Heart right ventricle (tissue), 16 donors: ENCODE results near the gene ZNF189. TPM values are rescaled to one million over a fixed set of nuclear protein-coding genes. Genes with fewer than 3 reads are reported as not detected.

Experiments
- ATAC-seq, 8 donors: fragments of 200-7000 bp; cut with Tn5 transposase; one replicate each; pipeline ENCODE4 v1.9.1; 2020; ENCODE audit warnings: mild to moderate bottlenecking in 8 of 8, moderate library complexity in 8 of 8, moderate number of reproducible peaks in 1 of 8
- DNase-seq, 2 donors: peaks; one replicate each; pipeline ENCODE4 v3.0.0-alpha.2; 2020
- H3K27ac ChIP-seq, 10 donors: fragments of 200-600 bp; sonication (generic) in 2 of 10; one replicate each; pipeline versions ENCODE4 v1.5.0 to v1.8.0; 2020 to 2022; ENCODE audit warnings: mild to moderate bottlenecking in 3 of 10
- H3K27me3 ChIP-seq, 7 donors: fragments of 200-600 bp; one replicate each; pipeline ENCODE4 v1.8.0; 2021 to 2022; ENCODE audit warnings: mild to moderate bottlenecking in 2 of 7
- H3K36me3 ChIP-seq, 9 donors: fragments of 200-600 bp; sonication (generic) in 1 of 9; one replicate each; pipeline versions ENCODE4 v1.5.0 to v1.8.0; 2020 to 2022; ENCODE audit warnings: mild to moderate bottlenecking in 2 of 9
- H3K4me1 ChIP-seq, 9 donors: fragments of 200-600 bp; sonication (generic) in 1 of 9; one replicate each; pipeline versions ENCODE4 v1.5.0 to v1.8.0; 2020 to 2022; ENCODE audit warnings: mild to moderate bottlenecking in 4 of 9
- H3K4me3 ChIP-seq, 10 donors: fragments of 200-600 bp; sonication (generic) in 2 of 10; one replicate each; pipeline versions ENCODE4 v1.5.0 to v1.8.0; 2020 to 2022; ENCODE audit warnings: mild to moderate bottlenecking in 7 of 10, moderate library complexity in 2 of 10
- H3K9me3 ChIP-seq, 11 donors: fragments of 200-600 bp in 10 of 11; sonication (generic) in 2 of 11; one replicate each; pipeline versions ENCODE4 v1.5.0 to v1.8.0; 2013 to 2022; ENCODE audit warnings: mild to moderate bottlenecking in 2 of 11, control low read depth in 1 of 11, moderate library complexity in 1 of 11
- CTCF ChIP-seq, 9 donors: fragments of 200-600 bp; sonication (generic) in 2 of 9; IDR thresholded peaks; one replicate each; pipeline versions ENCODE4 v1.5.0 to v1.8.0; 2021 to 2022; ENCODE audit warnings: antibody characterized with exemption in 9 of 9, mild to moderate bottlenecking in 5 of 9, moderate library complexity in 1 of 9
- WGBS, 2 donors: extraction: QIAGEN DNeasy Blood & Tissue Kit; methylation state at CpG; one replicate each; pipeline ENCODE4 v1.1.7; 2013; ENCODE audit warnings: inconsistent platforms in 1 of 2; 5-methylcytosine and 5-hydroxymethylcytosine counted together
- intact Hi-C, 10 donors: fragments of 100-400 bp; cut with DNase I; formaldehyde crosslinking; loops; one replicate each; pipeline versions ENCODE4 v1.11.1 to v1.14.2; 2022
- polyA plus RNA-seq, 2 donors: library from polyadenylated mRNA; stranded (reverse); fragments of 200-250 nt; gene quantifications; one replicate each; pipeline ENCODE4 v1.2.3, GENCODE V29; 2013
- total RNA-seq, 10 donors: library from RNA; stranded (reverse); fragmentation: NEBNext Ultra II Directional in 3 of 10; extraction: Animal tissue kit (Norgen Biotek cat#: 25700) in 3 of 10; gene quantifications; one replicate each; pipeline versions ENCODE4 v1.2.1 to v1.2.4, GENCODE V29; 2021 to 2023
- donor health status: Arrhythmogenic right ventricular cardiomyopathy.
- donor health status: ischemic (EF 13 %, LVEDD 7.1; RV severe dilation, severe dysfunction).
- donor health status: healthy with polysubstance abuse.
- donor health status: DM: no; HTN: yes; CAD: no.
- donor health status: DM: no; HTN: no; CAD: no.
- donor health status: ischemic (EF 25% LVEDD 6.9; RV normal size, moderate dysfunction).
- donor health status: ischemic (EF 25% LVEDD 5.7; RV mildly dilated, moderate dysfunction).
- donor health status: healthy.
- donor health status: DM: yes; HTN: yes; CAD: no.
- donor health status: Ischemic cardiomyopathy.
- donor health status: ischemic (EF 35%, LVEDD 5.7; RV mildly dilated, moderate dysfunction).
- donor health status: nonischemic (EF 11% LVEDD 7.7; RV severe dilation, severe dysfunction).
- donor health status: DM: yes; HTN: yes; CAD: no.
- donor health status: PGD.
- donor health status: ischemic (EF 29% LVEDD 5.4; RV normal size, mild dysfunction).
- donor health status: nonischemic (EF 23%, LVEDD 6.1; RV moderate dilation, normal function).

ZNF189 gene
- total and polyA plus RNA-seq, 12 donors, result 10.9 to 28.0 (median 19.3) TPM

- Histone ChIP-seq H3K9me3 (no peaks in the 10 kb centered on the region), H3K36me3 (no peaks in the 10 kb centered on the region), H3K27me3 (peaks cover 0 to 6% (median 0%) of the 10 kb centered on the region in 7 donors), H3K4me3 (no peak overlapping the region), H3K4me1 (no peaks in the 10 kb centered on the region), H3K27ac (no peak overlapping the region)
- ATAC-seq, result no peak
- intact Hi-C loops, result no loop called here
- TF ChIP-seq CTCF (IDR thresholded peaks at IDR 0.05), result no peak
- no peak for DNase-seq
- WGBS, 2 donors, result 89% methylated on average over 5 of the region's 5 CpGs
Measured at GRCh38 chr9:101354143-101354764, 44.4 kb upstream of the ZNF189 start.

GRCh38 chr9:101354765-101355708 lies 43.6 kb upstream of the ZNF189 start:
- no peak for TF ChIP-seq CTCF (IDR thresholded peaks at IDR 0.05)
- H3K27me3 ChIP-seq, result peaks cover 0 to 6% (median 0%) of the 10 kb centered on the region in 7 donors
- no peak overlapping the region for H3K27ac ChIP-seq
- ATAC-seq (no peak), DNase-seq (no peak)
- WGBS, 2 donors, result 73% methylated on average over 7 of the region's 7 CpGs
- H3K36me3 ChIP-seq, result no peaks in the 10 kb centered on the region
- H3K4me1 ChIP-seq, result no peaks in the 10 kb centered on the region
- no peaks in the 10 kb centered on the region for H3K9me3 ChIP-seq
- H3K4me3 ChIP-seq, result no peak overlapping the region
- intact Hi-C loops, result no loop called here

- no peak overlapping the region for H3K4me3 ChIP-seq
- no peaks in the 10 kb centered on the region for H3K36me3 ChIP-seq
- H3K9me3 ChIP-seq, result no peaks in the 10 kb centered on the region
- TF ChIP-seq CTCF (IDR thresholded peaks at IDR 0.05), result no peak
- no peak for ATAC-seq
- intact Hi-C loops, result no loop called here
- H3K4me1 ChIP-seq, result no peaks in the 10 kb centered on the region
- no peak for DNase-seq
- WGBS, 2 donors, result 46 to 65% methylated on average over 1 of the region's 1 CpG
- peaks cover 0 to 6% (median 0%) of the 10 kb centered on the region in 7 donors for H3K27me3 ChIP-seq
- H3K27ac ChIP-seq, result no peak overlapping the region
Measured at GRCh38 chr9:101356619-101357018, 42.0 kb upstream of the ZNF189 start.

GRCh38 chr9:101359679-101360078 lies 39.0 kb upstream of the ZNF189 start:
- no peak for TF ChIP-seq CTCF (IDR thresholded peaks at IDR 0.05)
- DNase-seq, result no peak
- 54 to 62% methylated on average over 1 of the region's 1 CpG for WGBS, 2 donors

More at GRCh38 chr9:101359679-101360078, 39.0 kb upstream of the ZNF189 start:
- Histone ChIP-seq H3K27ac (no peak overlapping the region), H3K4me3 (no peak overlapping the region), H3K27me3 (peaks cover 0 to 2% (median 0%) of the 10 kb centered on the region in 7 donors), H3K36me3 (no peaks in the 10 kb centered on the region), H3K4me1 (no peaks in the 10 kb centered on the region), H3K9me3 (no peaks in the 10 kb centered on the region)
- ATAC-seq, result no peak
- intact Hi-C loops, result no loop called here
